Gastrocnemius medialis (tissue), 4 donors: ENCODE data around the gene ABCC2.

Experiments used
- POLR2A ChIP-seq, 2 donors: fragments of 450-650 bp; IDR thresholded peaks; one replicate each; pipeline ENCODE4 v1.6.1; 2017; ENCODE audit warnings: antibody characterized with exemption in 2 of 2, mild to moderate bottlenecking in 2 of 2, moderate library complexity in 2 of 2
- TF ChIP-seq, protein P1 (sequence below), 5 experiments: fragments of 450-650 bp in 3 of 5; fragments of 200-600 bp in 2 of 5; sonication (generic) in 2 of 5; IDR thresholded peaks in 4 of 5; conservative IDR thresholded peaks in 1 of 5; 1 replicate in 4 of 5; 2 replicates in 1 of 5; pipeline ENCODE4 v1.5.1; 2016 to 2019; ENCODE audit warnings: antibody characterized with exemption in 5 of 5, mild to moderate bottlenecking in 3 of 5, moderate library complexity in 3 of 5

DNA sequence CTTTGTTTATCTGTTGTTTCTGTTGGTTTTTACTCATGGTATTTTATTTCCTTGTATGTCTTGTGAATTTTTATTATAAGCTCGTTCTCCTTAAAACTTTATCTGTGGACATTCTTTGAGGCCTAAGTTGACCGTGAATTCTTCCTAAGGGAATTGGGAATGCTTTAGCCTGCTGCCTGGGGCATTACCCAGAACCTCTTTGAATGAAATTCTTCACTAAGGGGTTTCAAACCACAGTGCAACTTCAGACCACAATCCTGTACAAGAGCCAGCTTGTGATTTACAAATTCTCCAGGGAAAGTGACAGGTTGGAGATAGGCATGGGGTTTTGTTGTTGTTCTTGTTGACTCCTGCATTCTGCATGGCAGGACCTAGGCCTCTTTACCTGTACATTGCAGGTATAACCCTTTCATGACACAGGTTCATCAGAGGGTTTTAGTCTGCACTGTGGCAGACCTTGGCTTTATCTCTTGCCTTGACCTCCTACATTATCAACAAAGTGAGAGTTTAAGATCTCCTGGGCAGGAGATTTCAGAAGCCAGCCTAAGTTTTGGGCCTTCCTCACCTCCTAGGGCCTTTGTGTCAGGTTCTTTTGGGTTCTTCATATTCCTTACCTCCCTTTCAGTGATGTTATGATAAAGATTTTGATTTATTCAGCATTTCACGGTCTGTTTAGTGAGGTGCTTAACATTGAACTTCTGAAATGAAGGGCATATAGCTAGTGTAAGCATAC, 70.2 kb downstream of the ABCC2 start:
- TF ChIP-seq, protein P1, sequence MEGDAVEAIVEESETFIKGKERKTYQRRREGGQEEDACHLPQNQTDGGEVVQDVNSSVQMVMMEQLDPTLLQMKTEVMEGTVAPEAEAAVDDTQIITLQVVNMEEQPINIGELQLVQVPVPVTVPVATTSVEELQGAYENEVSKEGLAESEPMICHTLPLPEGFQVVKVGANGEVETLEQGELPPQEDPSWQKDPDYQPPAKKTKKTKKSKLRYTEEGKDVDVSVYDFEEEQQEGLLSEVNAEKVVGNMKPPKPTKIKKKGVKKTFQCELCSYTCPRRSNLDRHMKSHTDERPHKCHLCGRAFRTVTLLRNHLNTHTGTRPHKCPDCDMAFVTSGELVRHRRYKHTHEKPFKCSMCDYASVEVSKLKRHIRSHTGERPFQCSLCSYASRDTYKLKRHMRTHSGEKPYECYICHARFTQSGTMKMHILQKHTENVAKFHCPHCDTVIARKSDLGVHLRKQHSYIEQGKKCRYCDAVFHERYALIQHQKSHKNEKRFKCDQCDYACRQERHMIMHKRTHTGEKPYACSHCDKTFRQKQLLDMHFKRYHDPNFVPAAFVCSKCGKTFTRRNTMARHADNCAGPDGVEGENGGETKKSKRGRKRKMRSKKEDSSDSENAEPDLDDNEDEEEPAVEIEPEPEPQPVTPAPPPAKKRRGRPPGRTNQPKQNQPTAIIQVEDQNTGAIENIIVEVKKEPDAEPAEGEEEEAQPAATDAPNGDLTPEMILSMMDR (IDR thresholded peaks at IDR 0.05 in 4 of 5, conservative IDR thresholded peaks at IDR 0.05 in 1 of 5), result no peak
- TF ChIP-seq POLR2A (IDR thresholded peaks at IDR 0.05), result no peak
